NCI-H510A treated with DMSO at 0.1 percent for 48 hours (cell line): ENCODE data around the gene PARVA.

ENCODE experiments used
- DNase-seq: peaks from one replicate; lab custom pipeline; 2025; lab: John Stamatoyannopoulos, UW

PARVA gene

GRCh38 chr11:12531681-12532080, 154.3 kb downstream of the PARVA start:
- DNase-seq, result no peak

- no peak for DNase-seq
These were observed 155.2 kb downstream of the PARVA start for GRCh38 chr11:12532580-12532979.

- no peak for DNase-seq
These were observed 157.2 kb downstream of the PARVA start for GRCh38 chr11:12534549-12534948.

- no peak for DNase-seq
These were observed 157.9 kb downstream of the PARVA start for GRCh38 chr11:12535321-12535720.

GRCh38 chr11:12536566-12536965, 159.2 kb downstream of the PARVA start:
- DNase-seq, result no peak

- DNase-seq, result no peak
These were observed 160.5 kb downstream of the PARVA start for GRCh38 chr11:12537778-12538401.

GRCh38 chr11:12538889-12539421, 161.6 kb downstream of the PARVA start:
- no peak for DNase-seq

GRCh38 chr11:12539572-12539971, 162.2 kb downstream of the PARVA start:
- no peak for DNase-seq

GRCh38 chr11:12540075-12540680, 162.8 kb downstream of the PARVA start:
- DNase-seq, result no peak

GRCh38 chr11:12540913-12541582, 163.7 kb downstream of the PARVA start:
- DNase-seq, result no peak

- no peak for DNase-seq
These were observed 164.3 kb downstream of the PARVA start for GRCh38 chr11:12541583-12542151.

- DNase-seq, result no peak
These were observed 165.0 kb downstream of the PARVA start for GRCh38 chr11:12542186-12542935.

GRCh38 chr11:12543596-12544415, 166.4 kb downstream of the PARVA start:
- no peak for DNase-seq

GRCh38 chr11:12544986-12545775, 167.8 kb downstream of the PARVA start:
- no peak for DNase-seq

- DNase-seq, result no peak
These were observed 168.8 kb downstream of the PARVA start for GRCh38 chr11:12546122-12546521.

GRCh38 chr11:12546660-12547059, 169.3 kb downstream of the PARVA start:
- no peak for DNase-seq

- no peak for DNase-seq
These were observed 170.7 kb downstream of the PARVA start for GRCh38 chr11:12547953-12548650.

- DNase-seq, result no peak
These were observed 175.3 kb downstream of the PARVA start for GRCh38 chr11:12552692-12553091.

GRCh38 chr11:12554122-12554521, 176.8 kb downstream of the PARVA start:
- DNase-seq, result no peak

- DNase-seq, result no peak
These were observed 178.8 kb downstream of the PARVA start for GRCh38 chr11:12556155-12556554.
